MCF 10A (cell line): Measurements from ENCODE around the gene DTX3. TPM values are rescaled to one million over a fixed set of nuclear protein-coding genes. Genes with fewer than 3 reads are reported as not detected.

ENCODE experiments used
- BruUV-seq: library from RNA; stranded (reverse); fragments of 400-500 nt; replicated peaks from 2 replicates; lab custom pipeline; 2021; lab: Mats Ljungman, UMichigan
- CTCF ChIA-PET: fragments of 300-600 bp; sonication (Branson Sonifier 250); formaldehyde crosslinking; extraction: SDS; loops from one replicate; lab custom pipeline; 2021; ENCODE audit warnings: antibody characterized with exemption, inconsistent platforms; lab: Yijun Ruan, JAX
- POLR2A ChIA-PET: fragments of 300-600, 350-650 bp; sonication (Branson Sonifier 250); formaldehyde crosslinking; extraction: SDS; loops from one replicate; lab custom pipeline; 2020; ENCODE audit warnings: antibody characterized with exemption, inconsistent platforms; lab: Yijun Ruan, JAX
- DNase-seq: peaks from one replicate; pipeline ENCODE4 v3.0.0-alpha.2; 2018; ENCODE audit not compliant: unreplicated experiment
- H3K27ac Mint-ChIP-seq: one replicate; pipeline ENCODE4 v1.8.0; 2022; ENCODE audit warnings: mild to moderate bottlenecking, low read depth, mixed read lengths; ENCODE audit not compliant: unreplicated experiment
- H3K27me3 Mint-ChIP-seq: one replicate; pipeline ENCODE4 v1.8.0; 2022; ENCODE audit warnings: mixed read lengths; ENCODE audit not compliant: insufficient read depth, unreplicated experiment
- H3K36me3 Mint-ChIP-seq: one replicate; pipeline ENCODE4 v1.8.0; 2022; ENCODE audit warnings: mild to moderate bottlenecking, moderate library complexity, mixed read lengths; ENCODE audit not compliant: insufficient read depth, unreplicated experiment
- H3K4me1 Mint-ChIP-seq: one replicate; pipeline ENCODE4 v1.8.0; 2022; ENCODE audit warnings: mixed read lengths; ENCODE audit not compliant: insufficient read depth, unreplicated experiment
- H3K4me3 Mint-ChIP-seq: one replicate; pipeline ENCODE4 v1.8.0; 2022; ENCODE audit warnings: mild to moderate bottlenecking, moderate library complexity, mixed read lengths; ENCODE audit not compliant: unreplicated experiment
- H3K9me3 Mint-ChIP-seq: one replicate; pipeline ENCODE4 v1.8.0; 2022; ENCODE audit warnings: mixed read lengths; ENCODE audit not compliant: unreplicated experiment
- intact Hi-C: fragments of 100-400 bp; cut with micrococcal nuclease; formaldehyde crosslinking; loops from 2 replicates; pipeline ENCODE4 v1.14.1; 2022
- total RNA-seq: library from RNA; stranded (reverse); gene quantifications from 2 replicates; pipeline ENCODE4 v1.2.3, GENCODE V29; 2022
- TF ChIP-seq, protein P1 (sequence below): fragments of 200-600 bp; IDR thresholded peaks from one replicate; pipeline ENCODE4 v1.8.0; 2022; ENCODE audit warnings: antibody characterized with exemption, mild to moderate bottlenecking; ENCODE audit not compliant: unreplicated experiment

Gene DTX3
- total RNA-seq, 1 experiment from 2014 or later = 2.0 TPM

DNA sequence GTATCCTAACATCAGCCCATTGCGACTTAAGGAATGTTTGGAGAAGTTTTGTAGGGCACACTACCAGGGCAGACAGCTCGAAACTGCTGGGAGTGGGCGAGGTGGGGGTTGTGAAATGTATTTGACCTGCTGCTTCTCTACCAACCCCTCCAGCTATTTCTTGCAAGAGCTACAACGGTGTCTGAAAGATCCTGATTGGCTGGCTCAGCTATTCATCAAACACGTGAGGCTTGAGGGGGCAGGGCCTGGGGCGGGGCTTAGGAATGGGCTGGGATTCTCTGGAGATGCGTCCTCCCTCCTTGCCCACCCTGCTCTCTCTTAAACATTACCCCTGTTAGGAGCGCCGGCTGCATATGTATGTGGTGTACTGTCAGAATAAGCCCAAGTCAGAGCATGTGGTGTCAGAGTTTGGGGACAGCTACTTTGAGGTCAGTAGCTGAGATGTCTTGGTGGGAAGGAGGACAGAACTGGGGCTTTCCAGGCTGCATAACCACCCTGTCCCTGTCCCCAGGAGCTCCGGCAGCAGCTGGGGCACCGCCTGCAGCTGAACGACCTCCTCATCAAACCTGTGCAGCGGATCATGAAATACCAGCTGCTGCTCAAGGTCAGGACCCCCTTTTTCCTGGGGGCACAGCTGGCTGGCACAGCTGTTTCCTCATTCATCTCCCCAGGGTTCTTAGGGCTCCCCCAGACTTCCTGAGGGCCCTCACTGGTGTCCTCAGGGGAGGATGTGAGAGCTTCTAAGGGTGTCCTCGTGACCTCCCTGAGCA lies 9.7 kb downstream of the DTX3 start:
- H3K4me3 Mint-ChIP-seq = no peak overlapping the region
- POLR2A ChIA-PET = interaction anchor here (0.7 kb wide), 1 partner anchor 23 kb away, joined by 3 read pairs; no protein-coding TSS in a partner anchor
- H3K36me3 Mint-ChIP-seq = no peaks in the 10 kb centered on the region
- no peaks in the 10 kb centered on the region for H3K9me3 Mint-ChIP-seq
- CTCF ChIA-PET = interaction anchor here (1.3 to 2.1 kb wide), 2 partner anchors 30 to 31 kb away, joined by 3 to 12 read pairs; no protein-coding TSS in a partner anchor
- intact Hi-C loops = no loop called here
- BruUV-seq = no TSS peak
- DNase-seq = peak; percentile 44
- no peak overlapping the region for H3K27ac Mint-ChIP-seq
- TF ChIP-seq, protein P1, sequence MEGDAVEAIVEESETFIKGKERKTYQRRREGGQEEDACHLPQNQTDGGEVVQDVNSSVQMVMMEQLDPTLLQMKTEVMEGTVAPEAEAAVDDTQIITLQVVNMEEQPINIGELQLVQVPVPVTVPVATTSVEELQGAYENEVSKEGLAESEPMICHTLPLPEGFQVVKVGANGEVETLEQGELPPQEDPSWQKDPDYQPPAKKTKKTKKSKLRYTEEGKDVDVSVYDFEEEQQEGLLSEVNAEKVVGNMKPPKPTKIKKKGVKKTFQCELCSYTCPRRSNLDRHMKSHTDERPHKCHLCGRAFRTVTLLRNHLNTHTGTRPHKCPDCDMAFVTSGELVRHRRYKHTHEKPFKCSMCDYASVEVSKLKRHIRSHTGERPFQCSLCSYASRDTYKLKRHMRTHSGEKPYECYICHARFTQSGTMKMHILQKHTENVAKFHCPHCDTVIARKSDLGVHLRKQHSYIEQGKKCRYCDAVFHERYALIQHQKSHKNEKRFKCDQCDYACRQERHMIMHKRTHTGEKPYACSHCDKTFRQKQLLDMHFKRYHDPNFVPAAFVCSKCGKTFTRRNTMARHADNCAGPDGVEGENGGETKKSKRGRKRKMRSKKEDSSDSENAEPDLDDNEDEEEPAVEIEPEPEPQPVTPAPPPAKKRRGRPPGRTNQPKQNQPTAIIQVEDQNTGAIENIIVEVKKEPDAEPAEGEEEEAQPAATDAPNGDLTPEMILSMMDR = no peak
- H3K4me1 Mint-ChIP-seq = no peaks in the 10 kb centered on the region
- peaks cover 21% of the 10 kb centered on the region for H3K27me3 Mint-ChIP-seq

DNA sequence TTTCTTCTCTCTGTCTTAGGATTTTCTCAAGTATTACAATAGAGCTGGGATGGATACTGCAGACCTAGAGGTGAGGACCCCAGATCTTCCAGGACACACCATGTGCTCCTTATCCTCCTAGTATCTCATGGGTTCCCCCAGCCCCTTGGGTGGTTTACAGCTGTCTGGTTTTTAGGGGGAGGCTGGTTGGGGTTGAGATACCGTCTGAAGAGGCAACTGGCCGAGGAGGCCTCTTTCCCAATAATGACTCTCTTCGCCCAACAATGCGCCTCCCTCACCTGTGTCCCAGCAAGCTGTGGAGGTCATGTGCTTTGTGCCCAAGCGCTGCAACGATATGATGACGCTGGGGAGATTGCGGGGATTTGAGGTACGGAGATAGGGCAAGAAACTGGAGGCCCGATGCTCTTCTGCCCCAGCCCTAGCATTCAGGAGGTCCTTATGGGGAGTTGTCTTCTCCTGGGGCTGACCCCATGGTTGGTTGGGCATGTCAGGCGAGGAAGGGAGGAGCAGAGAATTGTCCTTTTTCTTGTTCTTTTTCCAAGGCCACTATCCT lies 10.4 kb downstream of the DTX3 start:
- Mint-ChIP-seq H3K27me3 (peaks cover 24% of the 10 kb centered on the region), H3K36me3 (no peaks in the 10 kb centered on the region), H3K27ac (no peak overlapping the region), H3K4me3 (no peak overlapping the region), H3K9me3 (no peaks in the 10 kb centered on the region), H3K4me1 (no peaks in the 10 kb centered on the region)
- ChIA-PET POLR2A (interaction anchor here (0.7 kb wide), 1 partner anchor 23 kb away, joined by 3 read pairs; no protein-coding TSS in a partner anchor), CTCF (interaction anchor here (0.6 to 2.1 kb wide), 3 partner anchors 32 to 168 kb away, joined by 3 to 12 read pairs (median 3); partner anchors contain the start of gene DCTN2)
- TF ChIP-seq, protein P1 = no peak
- intact Hi-C loops = no loop called here
- no peak for DNase-seq
- no TSS peak for BruUV-seq

DNA sequence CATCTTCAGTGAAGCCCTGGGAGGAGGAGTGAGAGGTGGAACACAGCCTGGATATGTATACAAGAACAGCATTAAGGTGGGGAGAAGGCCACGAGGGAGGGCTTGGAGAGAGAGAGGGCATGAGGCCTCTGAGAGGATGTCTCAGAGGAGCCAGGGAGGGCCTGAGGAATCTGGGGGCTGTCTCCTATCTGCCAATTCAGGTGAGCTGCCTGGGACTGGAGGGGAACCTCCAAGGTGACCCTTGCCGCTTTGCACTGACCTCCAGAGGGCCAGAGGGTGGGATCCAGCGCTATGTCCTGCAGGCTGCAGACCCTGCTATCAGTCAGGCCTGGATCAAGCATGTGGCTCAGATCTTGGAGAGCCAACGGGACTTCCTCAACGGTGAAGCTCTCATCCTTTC lies 11.0 kb downstream of the DTX3 start:
- intact Hi-C loops = no loop called here
- H3K36me3 Mint-ChIP-seq = no peaks in the 10 kb centered on the region
- ChIA-PET POLR2A (interaction anchor here (0.8 to 2.0 kb wide), 2 partner anchors 9 to 129 kb away, joined by 4 to 5 read pairs; partner anchors contain the start of gene TSPAN31), CTCF (interaction anchor here (0.6 to 1.4 kb wide), 3 partner anchors 32 to 167 kb away, joined by 3 to 4 read pairs (median 3); partner anchors contain the start of gene DCTN2)
- peaks cover 31% of the 10 kb centered on the region for H3K27me3 Mint-ChIP-seq
- no peak for DNase-seq
- BruUV-seq = no TSS peak
- H3K27ac Mint-ChIP-seq = no peak overlapping the region
- no peaks in the 10 kb centered on the region for H3K4me1 Mint-ChIP-seq
- no peak overlapping the region for H3K4me3 Mint-ChIP-seq
- no peaks in the 10 kb centered on the region for H3K9me3 Mint-ChIP-seq
- TF ChIP-seq, protein P1 = no peak
